NCI-H748 (cell line): ENCODE measurements around the gene GJC2.
"Not testable (repeated sequence)": the region's sequence is repeated elsewhere in the genome, so short reads cannot be mapped to it uniquely, and the experiment has no call there.

Experiments used
- DNase-seq: peaks from one replicate; lab custom pipeline; 2025; ENCODE audit not compliant: unreplicated experiment; lab: John Stamatoyannopoulos, UW

GJC2 gene

GRCh38 chr1:228184152-228184551, 34.4 kb downstream of the GJC2 start:
- DNase-seq, result no peak

DNA sequence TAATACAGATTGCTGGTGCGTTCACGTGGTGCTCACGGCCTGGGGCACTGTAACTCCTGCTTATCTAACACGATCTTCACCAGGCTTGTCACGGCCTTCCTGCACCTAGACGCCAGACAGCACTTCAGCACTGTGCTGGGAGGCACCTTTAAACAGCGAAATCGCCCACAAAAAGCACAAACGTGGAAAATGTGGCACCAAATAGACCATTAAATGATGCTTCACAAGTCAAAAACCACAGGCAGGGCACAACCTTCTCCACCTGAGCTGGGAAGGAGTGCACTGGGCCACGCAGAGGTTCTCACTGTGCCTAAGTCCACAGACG, 35.9 kb downstream of the GJC2 start:
- no peak for DNase-seq

DNA sequence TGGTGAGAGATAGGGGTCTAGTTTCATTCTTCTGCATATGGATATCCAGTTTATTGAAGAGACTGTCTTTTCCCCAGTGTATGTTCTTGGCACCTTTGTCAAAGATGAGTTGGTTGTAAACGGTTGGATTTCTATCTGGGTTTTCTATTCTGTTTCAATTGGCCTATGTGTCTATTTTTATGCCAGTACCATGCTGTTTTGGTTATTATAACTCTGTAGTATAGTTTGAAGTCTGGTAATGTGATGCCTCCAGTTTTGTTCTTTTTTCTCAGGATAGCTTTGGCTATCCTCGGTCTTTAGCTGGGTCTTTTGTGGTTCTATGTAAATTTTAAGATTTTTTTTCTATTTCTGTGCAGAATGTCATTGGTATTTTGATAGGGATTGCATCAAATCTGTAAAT, 38.5 kb downstream of the GJC2 start:
- DNase-seq, result not testable (repeated sequence)

DNA sequence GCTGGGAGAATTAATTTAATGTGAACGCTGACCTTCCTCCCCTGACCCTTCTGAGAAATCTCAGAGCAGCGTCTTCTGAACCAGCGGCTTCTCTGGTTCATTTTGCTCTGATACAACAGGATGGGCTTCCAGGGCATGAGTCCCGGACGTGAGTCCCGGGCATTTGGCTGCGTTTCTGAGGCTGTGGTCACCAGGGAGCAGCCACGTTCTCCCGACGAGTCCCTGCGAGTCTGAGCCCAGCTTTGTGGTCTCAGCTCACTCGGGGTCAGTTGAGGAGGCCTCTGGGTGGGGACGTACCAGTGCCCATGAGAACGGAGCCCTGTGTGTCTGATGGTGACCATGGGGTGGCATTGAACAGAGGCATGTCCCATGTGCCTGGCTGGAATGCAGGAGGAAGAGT, 40.5 kb downstream of the GJC2 start:
- DNase-seq, result no peak

DNA sequence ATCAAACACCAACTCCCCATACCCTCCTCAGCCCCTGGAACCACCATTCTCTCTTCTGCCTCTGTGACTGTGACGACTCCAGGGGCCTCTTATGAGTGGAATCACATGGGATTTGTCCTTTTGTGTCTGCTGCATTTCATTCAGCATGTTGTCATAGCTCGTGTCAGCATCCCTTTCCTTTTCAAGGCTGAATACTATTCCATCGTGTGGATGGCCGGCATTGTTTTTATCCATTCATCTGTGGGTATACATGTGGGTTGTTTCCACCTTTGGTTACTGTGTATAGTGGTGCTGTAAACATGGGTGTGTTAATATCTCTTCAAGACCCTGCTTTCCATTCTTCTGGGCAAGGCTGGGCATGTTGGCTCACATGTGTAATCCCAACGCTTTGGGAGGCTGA, 41.0 kb downstream of the GJC2 start:
- no peak for DNase-seq

- no peak for DNase-seq
Measured at GRCh38 chr1:228194436-228194835, 44.7 kb downstream of the GJC2 start.

DNA sequence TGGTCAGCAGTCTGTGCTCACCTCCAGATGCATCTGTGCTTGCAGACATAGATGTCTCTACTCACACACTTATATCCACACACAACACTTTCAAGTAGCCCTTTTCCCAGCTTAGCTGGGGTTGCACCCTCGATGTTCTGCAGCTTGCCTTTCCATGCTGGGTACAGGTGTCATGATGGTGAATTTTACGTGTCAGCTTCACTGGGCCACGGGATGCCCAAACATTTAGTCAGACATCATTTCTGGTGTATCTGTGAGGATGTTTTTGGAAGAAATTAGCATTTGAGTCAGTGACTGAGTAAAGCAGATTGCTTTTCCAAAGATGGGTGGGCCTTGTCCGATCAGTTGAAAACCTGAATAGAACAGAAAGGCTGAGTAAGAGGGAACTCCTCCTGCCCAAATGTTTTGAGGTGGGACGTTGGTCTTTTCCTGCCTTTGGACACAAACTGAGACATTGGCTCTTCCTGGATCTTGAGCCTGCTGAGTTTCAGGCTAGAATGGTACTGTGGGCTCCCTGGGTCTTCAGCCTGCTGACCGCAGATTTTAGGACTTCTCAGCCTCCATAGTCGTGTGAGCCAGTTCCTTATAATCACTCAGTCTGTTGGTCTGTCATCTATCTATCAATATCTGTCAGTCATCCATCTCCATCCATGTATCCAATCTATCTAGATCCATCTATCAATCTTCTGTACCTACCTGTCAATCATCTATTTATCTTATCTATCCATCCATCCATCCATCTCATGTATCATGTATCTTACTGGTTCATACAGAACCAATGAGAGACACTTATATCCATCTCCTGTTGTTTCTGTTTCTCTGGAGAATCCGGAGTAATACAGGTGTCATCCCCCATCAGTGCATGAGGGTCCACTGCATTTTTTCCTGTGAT, 45.4 kb downstream of the GJC2 start:
- no peak for DNase-seq

DNA sequence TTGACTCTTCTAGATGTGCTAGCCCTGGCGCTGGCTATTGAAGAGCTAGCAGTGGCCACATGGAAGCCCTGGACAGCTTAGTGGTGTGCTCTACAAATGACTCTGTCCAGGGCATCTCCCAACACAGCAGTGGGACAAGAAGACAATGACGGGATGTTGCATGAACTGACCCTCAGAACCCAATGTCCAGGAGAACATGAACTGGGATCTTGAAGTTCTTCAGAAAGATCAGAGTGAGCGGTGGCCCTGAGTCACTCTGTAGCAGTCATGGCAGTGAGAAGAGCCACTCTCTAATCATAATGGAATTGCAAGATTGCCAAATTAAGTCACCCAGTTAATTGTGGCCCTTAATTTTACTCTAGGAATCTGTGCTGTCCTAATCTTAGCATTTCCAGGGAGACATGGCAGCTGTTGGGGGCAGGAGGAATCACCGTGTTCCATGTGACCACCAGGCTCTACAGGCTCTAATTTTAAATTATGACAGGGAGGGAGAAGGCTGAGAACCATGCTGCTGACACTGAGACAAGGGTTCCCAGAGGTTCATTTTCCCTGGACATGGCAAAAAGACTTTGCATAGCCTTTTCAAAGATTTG, 47.9 kb downstream of the GJC2 start:
- DNase-seq, result no peak

- DNase-seq, result no peak
Measured at GRCh38 chr1:228198977-228199590, 49.4 kb downstream of the GJC2 start.

DNA sequence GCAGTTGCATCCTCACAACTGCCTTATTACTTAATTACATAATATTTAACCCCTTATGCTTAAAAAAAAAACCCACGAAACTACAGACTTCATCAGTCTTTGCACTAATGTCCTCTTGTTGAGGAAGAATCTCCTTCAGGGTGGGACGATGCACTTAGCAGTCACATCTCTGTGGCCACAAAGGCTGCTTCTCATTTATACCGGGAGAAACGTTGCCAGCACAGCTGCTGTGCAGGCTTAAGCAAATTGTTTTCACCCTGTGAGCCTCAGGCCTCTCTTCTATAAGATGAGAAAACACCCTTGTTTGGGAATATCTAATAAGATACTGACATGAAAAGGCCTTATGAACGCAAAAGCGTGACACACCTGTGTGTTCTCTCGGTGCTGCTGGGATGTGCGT, 55.2 kb downstream of the GJC2 start:
- DNase-seq, result no peak

GRCh38 chr1:228205526-228206436, 56.1 kb downstream of the GJC2 start:
- no peak for DNase-seq

GRCh38 chr1:228206582-228207351, 57.0 kb downstream of the GJC2 start:
- DNase-seq, result no peak

GRCh38 chr1:228207381-228207810, 57.7 kb downstream of the GJC2 start:
- no peak for DNase-seq

GRCh38 chr1:228207851-228208821, 58.4 kb downstream of the GJC2 start, which contains the start of gene OBSCN:
TSS of gene OBSCN (plus strand) at chr1:228208044. CDS start at chr1:228211784, 3,740 bp downstream.
- no peak for DNase-seq

DNA sequence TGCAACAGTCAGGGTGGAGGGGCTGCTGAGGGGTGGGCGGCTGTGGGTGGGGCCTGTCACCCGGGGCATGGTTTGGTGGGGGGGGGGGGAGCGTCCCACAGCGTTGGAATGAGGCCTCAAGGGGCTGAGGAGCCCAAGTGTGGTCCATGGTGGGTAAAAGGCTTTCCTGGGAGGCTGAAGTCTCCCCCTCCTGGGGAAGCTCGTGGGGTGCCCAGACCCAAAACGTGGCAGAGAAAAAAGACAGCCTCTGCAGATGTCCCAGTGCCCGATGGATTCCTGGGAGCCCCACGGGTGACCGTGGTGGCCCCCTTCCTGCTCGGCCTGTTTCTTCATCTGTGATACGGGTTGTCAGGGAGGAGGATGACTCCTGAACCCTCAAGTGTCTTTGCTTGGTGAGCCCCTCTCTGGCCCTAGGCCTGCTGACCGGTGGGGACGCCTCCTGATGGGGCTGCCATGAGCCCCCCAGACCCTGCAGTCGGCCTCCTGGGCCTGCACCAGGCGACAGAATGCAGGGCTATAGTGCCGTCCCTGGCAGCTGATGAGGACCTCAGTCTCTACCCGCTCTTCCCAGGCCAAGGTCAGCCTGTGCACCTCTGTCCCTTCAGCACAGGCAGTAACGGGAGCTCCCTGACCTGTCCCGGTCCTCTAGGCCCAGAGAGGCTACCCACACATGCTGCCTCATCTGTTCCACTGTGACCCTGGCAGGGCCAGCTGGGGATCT, 59.3 kb downstream of the GJC2 start:
- DNase-seq, result no peak
